ENCODE measurements around the gene BBIP1. TPM values are rescaled to one million over a fixed set of nuclear protein-coding genes. Genes with fewer than 3 reads are reported as not detected.

The BBIP1 gene
- total and polyA plus RNA-seq, 11 donors: 19.3 to 32.4 (median 25.8) TPM

- intact Hi-C loops (cut with DNase I): no loop called here
- Histone ChIP-seq H3K4me1 (peaks cover 0 to 49% (median 22%) of the 10 kb centered on the region in 12 donors), H3K4me3 (no peak overlapping the region), H3K9me3 (no peaks in the 10 kb centered on the region), H3K27me3 (no peaks in the 10 kb centered on the region), H3K36me3 (peaks cover 0 to 7% (median 0%) of the 10 kb centered on the region in 9 donors), H3K27ac (no peak overlapping the region)
- DNase-seq: no peak
- no peak for ATAC-seq
- TF ChIP-seq CTCF (IDR thresholded peaks at IDR 0.05) (no peak), POLR2A (IDR thresholded peaks at IDR 0.05) (no peak)
Observed at GRCh38 chr10:110965216-110965615, 46.2 kb upstream of the BBIP1 start.

- H3K4me1 ChIP-seq: peaks cover 0 to 51% (median 24%) of the 10 kb centered on the region in 12 donors
- no peak overlapping the region for H3K27ac ChIP-seq
- no peak for DNase-seq
- peaks cover 0 to 7% (median 0%) of the 10 kb centered on the region in 9 donors for H3K36me3 ChIP-seq
- WGBS, 4 donors: 97% methylated on average over 5 of the region's 5 CpGs
- TF ChIP-seq CTCF (IDR thresholded peaks at IDR 0.05) (no peak), POLR2A (IDR thresholded peaks at IDR 0.05) (no peak)
- H3K27me3 ChIP-seq: no peaks in the 10 kb centered on the region
- no peak for ATAC-seq
- intact Hi-C loops (cut with DNase I): no loop called here
- H3K9me3 ChIP-seq: no peaks in the 10 kb centered on the region
- no peak overlapping the region for H3K4me3 ChIP-seq
Observed at GRCh38 chr10:110964681-110965080, 45.7 kb upstream of the BBIP1 start.

- H3K36me3 ChIP-seq: peaks cover 0 to 7% (median 0%) of the 10 kb centered on the region in 9 donors
- H3K9me3 ChIP-seq: no peaks in the 10 kb centered on the region
- no peak overlapping the region for H3K27ac ChIP-seq
- DNase-seq: no peak
- intact Hi-C loops (cut with DNase I): no loop called here
- 46 to 67% (median 58%) methylated on average over 2 of the region's 2 CpGs for WGBS, 4 donors
- H3K27me3 ChIP-seq: no peaks in the 10 kb centered on the region
- H3K4me3 ChIP-seq: no peak overlapping the region
- TF ChIP-seq POLR2A (IDR thresholded peaks at IDR 0.05) (no peak), CTCF (IDR thresholded peaks at IDR 0.05) (no peak)
- no peak for ATAC-seq
- peaks cover 0 to 59% (median 33%) of the 10 kb centered on the region in 12 donors for H3K4me1 ChIP-seq
Observed at GRCh38 chr10:110963162-110963561, 44.2 kb upstream of the BBIP1 start.

GRCh38 chr10:110962443-110962842 is 43.5 kb upstream of the BBIP1 start:
- WGBS, 4 donors: 73 to 82% (median 79%) methylated on average over 2 of the region's 2 CpGs
- no peak for ATAC-seq
- TF ChIP-seq POLR2A (IDR thresholded peaks at IDR 0.05): no peak
- TF ChIP-seq CTCF (IDR thresholded peaks at IDR 0.05): no peak
- no peak for DNase-seq
- peaks cover 0 to 3% (median 0%) of the 10 kb centered on the region in 9 donors for H3K36me3 ChIP-seq
- no peaks in the 10 kb centered on the region for H3K9me3 ChIP-seq
- H3K27ac ChIP-seq: no peak overlapping the region
- peaks cover 0 to 59% (median 33%) of the 10 kb centered on the region in 12 donors for H3K4me1 ChIP-seq
- H3K4me3 ChIP-seq: no peak overlapping the region
- no peaks in the 10 kb centered on the region for H3K27me3 ChIP-seq
- intact Hi-C loops (cut with DNase I): no loop called here

Measured in heart left ventricle (tissue), 16 donors.